ENCODE data around the gene C17orf75.

The C17orf75 gene

DNA sequence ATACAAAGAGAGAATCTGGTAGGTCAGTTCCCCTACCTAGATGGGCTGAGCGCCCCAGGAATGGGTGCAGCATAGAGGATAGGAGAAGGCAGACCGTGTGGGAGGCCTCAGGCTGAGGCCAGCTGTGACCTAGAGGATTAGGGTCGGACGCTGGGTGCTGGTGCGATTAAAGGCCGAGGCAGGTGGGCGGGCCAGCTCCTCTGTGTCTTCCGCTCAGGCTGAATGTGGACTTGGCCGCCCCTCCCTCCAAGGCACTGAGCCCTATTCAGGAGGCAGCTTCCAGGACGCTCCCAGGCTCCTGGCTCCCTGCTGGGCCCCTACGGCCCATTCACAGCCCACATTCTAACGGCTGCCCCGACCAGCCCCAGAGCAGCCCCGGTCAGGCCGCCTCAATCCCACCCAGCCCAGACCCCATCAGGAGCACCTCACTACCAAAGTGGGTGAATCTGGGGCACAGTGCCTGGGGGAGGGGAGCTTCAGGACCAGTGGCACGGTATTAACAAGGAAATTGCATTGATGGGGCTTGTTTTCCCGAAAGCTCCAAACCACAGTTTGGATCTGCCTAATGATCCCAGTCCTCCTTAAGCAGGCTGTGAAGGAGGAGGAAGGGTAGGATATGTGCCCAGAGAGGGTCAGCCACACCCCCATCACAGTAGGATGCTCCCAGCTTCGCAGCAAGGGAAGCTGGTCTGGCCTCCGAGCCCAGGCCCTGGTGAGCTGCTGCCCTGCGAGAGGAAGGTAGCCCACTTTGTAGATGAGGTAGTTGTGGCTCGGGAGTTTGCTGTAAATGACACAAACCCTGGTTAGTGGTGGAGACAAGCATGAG lies 61.9 kb downstream of the C17orf75 start:
- in situ Hi-C loops (cut with HindIII; ENCODE audit: low sequenced_read_pairs), result no loop called here

- in situ Hi-C loops (cut with HindIII; ENCODE audit: low sequenced_read_pairs), result no loop called here
These were observed 63.2 kb downstream of the C17orf75 start for GRCh38 chr17:32278815-32279214.
